HG02884 (cell line): ENCODE measurements around the gene MYL6.
"Not testable (repeated sequence)": the region's sequence is repeated elsewhere in the genome, so short reads cannot be mapped to it uniquely, and the experiment has no call there.

Source experiments
- ATAC-seq: cut with Tn5 transposase; IDR thresholded peaks from one replicate; pipeline ENCODE4 v1.9.1; 2021; ENCODE audit warnings: mild to moderate bottlenecking, moderate library complexity; ENCODE audit not compliant: unreplicated experiment

Gene MYL6

DNA sequence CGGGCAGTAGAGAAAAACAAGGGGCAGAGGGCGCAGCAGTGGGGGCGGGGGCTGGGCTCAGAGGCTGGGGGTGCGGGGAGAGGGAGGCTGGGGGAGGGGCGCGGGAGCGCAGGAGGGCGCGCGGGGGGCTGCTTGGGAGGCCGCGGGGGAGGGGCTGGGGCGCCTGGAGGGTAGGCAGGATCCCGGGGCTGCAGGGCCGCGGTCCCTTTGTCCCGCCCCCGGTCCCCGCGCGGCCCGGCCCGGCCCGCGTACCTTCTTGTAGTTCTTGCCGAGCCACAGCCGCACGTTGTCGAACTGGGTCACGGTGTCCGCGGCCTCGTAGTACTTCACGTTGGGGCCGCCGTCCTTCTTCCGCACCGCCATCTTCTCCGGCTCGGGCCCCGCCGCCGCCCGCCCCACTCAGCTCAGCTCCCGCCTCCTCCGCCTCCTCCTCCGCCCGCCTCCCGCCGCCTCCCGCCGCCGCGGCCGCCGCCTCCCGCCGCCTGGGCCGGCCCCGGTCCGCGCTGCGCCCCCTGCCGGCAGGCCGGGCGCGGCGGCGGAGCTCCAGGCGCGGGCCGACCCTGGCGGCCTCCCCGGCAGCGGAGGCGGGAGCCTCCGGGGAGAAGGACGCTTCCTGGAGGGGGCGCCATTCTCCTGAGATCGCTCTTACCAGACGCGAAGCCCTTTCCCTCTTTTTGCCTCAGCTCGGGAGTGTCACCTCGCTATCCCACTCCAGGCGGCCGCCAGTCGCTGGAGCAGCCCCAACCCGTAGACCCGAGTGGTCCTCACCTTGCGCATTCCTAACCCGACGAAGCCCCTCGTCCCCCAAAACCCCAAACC, 31.1 kb downstream of the MYL6 start, which contains the start of gene SMARCC2:
SMARCC2 (minus strand) TSS at position 385 of the 819 bp plus-strand sequence; CDS start at position 363, 22 bp downstream.
- ATAC-seq, result peak; percentile 53

DNA sequence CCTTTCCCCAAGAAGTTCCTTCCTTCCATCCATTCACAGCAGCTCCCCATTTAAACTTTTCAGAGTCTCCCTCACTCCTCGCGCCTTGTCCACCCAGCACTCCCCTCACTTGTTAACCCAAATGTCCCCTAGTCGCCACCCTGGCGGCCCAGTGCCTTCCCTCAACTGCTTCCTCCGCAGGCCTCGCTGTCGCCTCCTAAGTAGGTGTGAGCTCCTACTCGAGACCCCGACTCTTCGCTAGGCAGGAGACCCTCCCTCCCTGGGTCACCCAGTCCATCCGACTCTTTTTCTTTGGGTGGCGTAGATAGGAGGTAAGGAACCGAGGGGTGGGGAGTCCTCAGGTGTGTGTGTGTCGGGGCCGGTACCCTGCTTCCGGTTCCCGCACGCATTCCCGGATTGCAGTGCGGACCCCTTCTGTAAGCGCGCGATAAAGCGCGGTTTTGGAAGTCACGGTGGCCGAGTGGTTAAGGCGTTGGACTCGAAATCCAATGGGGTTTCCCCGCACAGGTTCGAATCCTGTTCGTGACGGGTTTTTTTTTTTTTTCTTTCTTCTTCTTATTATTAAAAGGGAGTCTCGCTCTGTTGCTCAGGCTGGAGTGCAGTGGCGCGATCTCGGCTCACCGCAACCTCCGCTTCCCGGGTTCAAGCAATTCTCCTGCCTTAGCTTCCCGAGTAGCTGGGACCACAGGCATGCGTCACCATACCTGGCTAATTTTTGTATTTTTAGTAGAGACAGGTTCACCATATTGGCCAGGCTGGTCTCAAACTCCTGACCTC, 31.9 kb downstream of the MYL6 start:
- peak; percentile 36 for ATAC-seq

DNA sequence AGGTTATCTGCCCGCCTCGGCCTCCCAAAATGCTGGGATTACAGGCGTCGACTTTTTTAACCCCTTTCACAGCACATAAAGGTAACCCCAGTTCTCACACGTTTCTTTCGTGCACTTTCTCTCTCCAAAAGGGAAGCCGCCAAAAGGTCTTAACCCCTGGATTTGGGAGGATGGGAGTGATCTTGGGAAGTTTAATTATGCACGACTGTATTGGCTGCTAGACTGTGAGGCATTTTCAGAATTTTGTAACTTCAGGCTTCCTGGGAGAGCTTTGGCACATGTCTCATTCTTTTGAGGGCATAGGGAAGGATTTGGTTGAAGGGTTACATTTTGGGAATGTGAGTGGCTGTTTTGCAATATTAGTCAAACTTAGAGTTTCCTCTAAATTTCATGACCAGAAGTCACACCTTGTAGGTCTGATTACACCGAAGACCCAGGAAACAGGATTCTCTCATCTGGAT, 32.6 kb downstream of the MYL6 start:
- ATAC-seq, result no peak

DNA sequence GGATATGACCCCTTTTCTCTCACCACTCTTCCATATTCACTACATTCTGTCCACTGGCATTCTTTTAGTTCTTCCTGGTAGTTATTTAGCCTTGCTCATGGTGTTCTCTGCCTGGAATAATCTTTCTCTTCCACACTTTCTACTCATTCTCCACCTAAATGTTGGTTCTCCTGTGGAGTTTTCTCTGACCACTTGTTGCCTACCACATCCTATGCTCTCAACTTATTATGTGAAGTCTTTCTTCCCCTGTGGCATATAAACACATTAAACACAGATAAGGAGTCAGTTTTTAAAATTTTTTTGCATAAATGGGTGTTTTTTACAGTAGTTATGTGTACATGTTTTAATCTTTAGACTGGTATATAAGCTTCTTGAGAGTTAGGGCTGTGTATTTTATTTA, 34.4 kb downstream of the MYL6 start:
- ATAC-seq, result no peak

DNA sequence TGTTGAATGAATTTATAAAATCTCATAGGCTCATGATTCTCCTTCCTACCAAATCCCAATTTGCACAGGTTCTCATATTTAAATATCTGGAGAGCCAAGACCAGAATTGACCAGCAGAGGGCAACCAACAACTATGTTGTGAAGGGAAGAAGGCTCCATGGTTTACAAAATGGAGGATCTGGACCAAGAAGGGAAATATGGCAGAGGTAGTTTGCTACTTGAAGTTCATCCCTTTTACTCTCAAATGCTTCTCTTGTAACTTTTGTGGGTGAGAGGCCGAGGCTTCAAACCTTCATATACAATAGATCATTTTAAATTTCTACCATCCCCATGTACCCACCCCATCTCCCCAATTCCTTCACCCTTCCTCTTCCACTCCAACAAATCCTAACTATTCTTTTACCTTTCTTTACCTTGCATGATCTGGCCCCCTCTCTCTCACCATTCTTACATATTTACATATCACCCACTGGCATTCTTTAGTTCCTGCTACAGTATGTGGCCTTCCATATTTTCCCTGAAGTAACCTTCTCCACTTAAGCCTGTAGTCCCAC, 34.9 kb downstream of the MYL6 start:
- no peak for ATAC-seq

DNA sequence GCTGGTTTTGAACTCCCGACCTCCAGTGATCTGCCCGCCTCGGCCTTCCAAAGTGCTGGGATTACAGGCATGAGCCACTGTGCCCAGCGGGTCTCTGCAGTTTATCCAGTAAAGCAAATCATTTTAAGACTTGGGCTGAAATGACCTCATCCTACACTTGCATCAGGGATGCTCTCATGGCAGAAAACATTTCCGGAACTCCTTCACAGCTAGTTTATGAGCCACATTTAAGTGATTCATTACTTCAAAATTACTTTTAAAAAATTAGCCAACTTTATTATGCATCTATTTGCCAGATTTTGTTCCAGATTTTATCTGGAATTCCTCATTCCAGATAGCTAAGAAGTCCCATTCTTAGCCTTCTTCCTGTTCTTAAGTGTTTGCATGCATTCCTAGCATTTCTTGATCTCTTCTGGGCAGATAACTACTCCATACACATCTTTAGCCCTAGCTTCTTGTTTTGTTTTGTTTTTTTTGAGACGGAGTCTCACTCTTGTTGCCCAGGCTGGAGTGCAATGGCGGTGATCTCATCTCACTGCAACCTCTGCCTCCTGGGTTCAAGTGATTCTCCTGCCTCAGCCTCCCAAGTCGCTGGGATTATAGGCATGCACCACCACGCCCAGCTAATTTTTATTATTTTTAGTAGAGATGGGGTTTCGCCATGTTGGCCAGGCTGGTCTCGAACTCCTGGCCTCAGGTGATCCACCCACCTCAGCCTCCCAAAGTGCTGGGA, 38.8 kb downstream of the MYL6 start:
- not testable (repeated sequence) for ATAC-seq

DNA sequence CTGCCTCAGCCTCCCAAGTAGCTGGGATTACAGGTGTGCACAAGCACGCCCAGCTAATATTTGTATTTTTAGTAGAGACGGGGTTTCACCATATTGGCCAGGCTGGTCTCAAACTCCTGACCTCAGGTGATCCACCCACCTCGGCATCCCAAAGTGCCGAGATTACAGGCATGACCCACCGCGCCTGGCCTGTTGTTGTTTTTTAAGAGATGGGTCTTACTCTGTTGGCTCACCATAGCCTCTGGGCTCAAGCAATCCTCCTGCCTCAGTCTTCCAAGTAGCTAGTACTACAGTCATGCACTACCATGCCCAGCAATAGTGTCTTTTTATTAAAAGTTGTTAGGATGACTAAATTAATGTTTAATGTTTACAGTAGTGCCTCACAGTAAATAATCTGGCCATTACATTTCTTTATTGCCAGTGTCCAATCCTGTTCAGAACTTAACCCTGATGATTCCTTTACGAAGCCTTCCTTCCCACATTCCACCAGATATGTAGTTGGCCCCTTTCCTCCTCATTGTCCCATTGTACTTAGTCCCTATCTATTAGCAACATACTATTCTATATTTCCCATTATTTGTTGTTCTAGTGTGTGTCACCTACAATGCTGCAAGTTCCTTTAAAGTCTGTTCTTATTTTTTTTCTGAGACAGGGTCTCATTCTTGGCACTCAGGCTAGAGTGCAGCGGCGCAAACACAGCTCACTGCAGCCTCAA, 39.9 kb downstream of the MYL6 start:
- no peak for ATAC-seq

DNA sequence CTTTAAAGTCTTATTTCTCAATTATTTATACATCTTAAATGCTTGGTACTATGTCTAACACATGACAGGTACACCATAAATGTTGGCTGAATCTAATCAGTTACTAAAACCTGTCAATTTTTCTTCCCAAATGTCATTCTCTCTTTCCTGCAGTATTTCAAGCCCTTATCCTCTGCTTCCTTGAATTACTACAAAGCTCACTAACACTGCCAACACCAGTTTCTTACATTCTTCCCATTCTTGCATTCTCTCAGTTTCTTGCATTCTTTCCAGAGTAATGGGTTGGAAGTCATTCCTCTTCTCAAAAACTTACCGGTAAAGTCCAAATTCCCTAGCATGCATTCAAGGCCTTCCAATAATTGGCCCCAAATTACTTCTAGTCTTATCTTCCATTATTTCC, 40.7 kb downstream of the MYL6 start:
- ATAC-seq, result no peak

DNA sequence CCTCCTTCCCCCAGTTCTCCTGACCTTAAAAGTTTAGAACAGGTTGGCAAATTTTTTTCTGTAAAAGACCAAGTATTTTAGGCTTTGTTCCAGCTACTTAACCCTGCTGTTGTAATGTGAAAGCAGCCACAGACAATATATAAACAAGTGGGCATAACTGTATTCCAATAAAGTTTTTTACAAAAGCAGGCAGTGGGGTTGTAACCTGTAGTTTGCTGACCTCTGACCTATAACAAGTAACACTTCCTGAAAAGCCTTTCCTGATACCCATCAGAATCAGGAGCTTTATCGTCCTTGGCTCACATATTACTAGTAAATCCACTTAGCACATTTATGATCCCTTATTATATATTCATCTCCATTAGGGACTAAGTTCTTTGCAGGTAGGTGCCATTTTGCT, 44.2 kb downstream of the MYL6 start:
- ATAC-seq, result no peak

DNA sequence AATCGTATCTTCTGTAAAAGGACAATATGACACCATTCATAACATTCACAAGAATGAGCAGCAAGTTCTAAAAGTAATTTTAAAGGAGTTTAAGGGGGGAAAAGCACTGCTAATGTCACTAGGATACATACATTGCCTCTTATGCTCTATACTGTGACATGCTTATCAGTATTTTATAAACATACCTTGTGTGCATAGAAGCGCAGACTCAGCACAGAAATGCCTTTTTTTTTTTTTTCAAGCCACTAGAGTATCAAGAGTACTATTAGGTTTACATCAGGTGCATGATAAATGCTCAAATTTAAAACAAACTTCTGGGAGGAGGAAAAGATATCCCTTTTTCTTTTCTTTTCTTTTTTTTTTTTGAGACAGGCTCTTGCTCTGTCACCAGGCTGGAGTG, 44.7 kb downstream of the MYL6 start:
- no peak for ATAC-seq

DNA sequence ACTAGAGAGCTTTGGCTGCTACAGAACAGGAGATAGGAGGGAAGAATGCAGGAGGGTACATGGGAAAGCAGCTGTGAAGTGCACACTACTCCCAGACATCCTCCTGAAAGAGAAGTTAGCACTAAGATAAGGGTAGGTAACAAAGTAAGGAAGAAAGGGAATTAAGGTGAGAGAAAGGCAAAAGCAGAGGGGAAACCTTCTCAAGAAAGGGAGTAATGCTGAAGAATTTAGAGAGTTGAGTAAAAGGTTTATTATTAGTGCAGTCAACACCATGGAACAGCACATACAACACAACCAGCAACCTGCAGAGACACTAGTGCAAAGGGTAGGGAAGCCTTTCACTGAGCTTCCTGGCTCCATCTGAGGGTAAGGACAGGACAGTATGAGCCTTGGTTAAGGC, 46.1 kb downstream of the MYL6 start:
- no peak for ATAC-seq

DNA sequence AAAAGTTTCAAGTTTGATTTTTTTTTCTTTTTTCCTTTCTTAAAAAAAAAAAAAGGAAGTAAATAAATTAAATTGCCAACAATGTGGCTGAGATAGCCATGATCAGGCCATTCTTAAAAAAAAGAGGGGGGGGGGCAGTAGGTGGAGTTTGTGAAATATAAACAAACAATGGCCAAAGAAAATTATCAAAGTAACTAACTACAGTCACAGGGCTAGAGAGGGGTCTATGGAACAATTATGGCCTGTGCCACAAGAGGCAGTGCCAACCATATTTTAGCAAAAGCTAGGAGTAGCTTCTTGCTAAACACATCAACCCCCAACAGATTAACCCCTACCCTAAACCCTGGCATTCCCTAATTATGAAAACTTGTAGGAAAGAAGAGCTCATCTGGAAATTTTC, 47.3 kb downstream of the MYL6 start:
- no peak for ATAC-seq

DNA sequence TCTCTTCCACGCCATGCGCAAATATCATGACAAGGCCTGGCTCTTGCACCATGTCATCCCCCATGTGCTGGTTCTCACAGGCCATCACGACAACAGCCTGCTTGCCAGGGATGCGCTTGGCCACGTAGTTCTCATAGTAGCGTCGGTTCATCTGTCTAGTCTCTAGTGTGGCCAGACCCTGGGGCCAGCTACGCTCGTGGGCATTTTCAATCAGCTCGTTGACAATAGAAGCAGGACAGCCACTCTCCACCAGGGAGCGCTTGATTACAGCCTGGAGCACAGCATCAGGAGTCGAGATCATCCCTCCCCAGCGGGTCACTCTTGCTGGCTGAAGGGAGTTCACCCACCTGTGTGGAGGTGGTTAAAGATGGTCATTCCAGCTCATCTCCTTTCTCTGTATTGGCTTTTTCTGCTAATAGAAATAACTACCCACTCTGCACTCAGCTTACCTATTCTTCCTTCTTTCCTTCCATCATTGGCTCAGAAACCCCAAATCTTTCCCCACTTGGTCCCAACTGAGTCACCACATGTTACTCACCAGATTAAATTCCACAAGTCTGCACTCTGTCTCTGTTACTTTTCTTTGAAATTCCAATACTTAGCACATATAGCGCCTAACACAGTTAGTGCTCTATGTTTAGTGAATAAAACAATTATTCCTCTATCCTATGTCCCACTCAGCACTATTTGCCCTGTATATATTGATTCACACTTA, 48.5 kb downstream of the MYL6 start:
- ATAC-seq, result no peak

DNA sequence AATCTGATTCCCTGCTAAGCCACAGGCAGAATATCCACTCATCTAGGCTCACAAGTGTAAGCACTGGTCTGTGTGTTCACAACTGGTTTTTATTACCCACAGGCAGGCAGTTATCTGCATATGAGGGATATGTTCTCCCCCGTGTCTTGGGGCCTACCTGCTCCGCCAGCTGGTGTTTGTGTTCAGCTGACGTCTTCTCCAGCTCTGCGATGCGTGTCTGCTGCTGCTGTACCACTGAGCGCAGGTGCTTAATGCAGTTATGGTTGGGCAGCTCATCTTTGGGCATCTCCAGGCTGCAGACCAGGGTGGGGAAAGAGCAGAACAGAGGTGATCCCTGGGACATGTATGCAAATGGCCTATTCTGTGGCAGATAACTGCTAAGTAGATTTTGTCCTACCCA, 49.8 kb downstream of the MYL6 start:
- ATAC-seq, result no peak
